ENCODE data around the gene TUBGCP5.

DNA sequence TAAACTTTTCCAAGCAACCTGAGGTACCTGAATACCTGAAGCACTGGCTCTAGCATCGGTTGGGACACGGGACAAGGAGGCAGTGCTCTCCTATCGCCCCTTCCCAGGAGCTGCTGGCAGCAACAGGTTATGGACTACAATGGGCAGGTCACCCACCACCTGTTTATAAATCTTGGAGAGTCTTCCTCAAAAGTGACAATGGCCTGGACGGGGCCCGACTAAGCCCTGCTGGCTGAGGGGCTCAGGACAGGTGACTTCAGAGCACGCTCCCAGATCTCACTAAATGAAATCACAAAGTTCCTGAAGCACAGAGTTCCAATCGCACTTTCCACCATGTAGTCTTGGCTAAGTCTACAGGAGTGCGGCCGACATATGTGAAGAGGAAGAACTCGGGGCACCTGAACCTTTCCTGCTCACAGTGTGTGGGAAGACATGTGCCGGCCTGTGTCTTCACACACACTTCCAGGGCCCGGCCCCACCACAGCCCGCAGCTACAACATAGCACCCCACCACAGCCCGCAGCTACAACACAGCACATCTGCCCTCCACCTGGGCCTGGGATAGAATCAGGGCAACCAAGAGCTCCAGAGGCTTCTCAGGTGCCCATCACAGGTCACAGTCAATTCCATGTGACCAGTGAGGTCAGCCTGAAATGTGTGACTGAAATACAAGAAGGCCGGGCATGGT lies 72.1 kb downstream of the TUBGCP5 start:
- TF ChIP-seq, protein P1, sequence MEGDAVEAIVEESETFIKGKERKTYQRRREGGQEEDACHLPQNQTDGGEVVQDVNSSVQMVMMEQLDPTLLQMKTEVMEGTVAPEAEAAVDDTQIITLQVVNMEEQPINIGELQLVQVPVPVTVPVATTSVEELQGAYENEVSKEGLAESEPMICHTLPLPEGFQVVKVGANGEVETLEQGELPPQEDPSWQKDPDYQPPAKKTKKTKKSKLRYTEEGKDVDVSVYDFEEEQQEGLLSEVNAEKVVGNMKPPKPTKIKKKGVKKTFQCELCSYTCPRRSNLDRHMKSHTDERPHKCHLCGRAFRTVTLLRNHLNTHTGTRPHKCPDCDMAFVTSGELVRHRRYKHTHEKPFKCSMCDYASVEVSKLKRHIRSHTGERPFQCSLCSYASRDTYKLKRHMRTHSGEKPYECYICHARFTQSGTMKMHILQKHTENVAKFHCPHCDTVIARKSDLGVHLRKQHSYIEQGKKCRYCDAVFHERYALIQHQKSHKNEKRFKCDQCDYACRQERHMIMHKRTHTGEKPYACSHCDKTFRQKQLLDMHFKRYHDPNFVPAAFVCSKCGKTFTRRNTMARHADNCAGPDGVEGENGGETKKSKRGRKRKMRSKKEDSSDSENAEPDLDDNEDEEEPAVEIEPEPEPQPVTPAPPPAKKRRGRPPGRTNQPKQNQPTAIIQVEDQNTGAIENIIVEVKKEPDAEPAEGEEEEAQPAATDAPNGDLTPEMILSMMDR (IDR thresholded peaks at IDR 0.05): no peak
- TF ChIP-seq EZH2 (IDR thresholded peaks at IDR 0.05) (no peak), EZH2phosphoT487 (IDR thresholded peaks at IDR 0.05) (no peak)
